Aorta (tissue), 5 donors: Measurements from ENCODE around the gene WDR64. TPM values are rescaled to one million over a fixed set of nuclear protein-coding genes. Genes with fewer than 3 reads are reported as not detected.
"Not testable (repeated sequence)": the region's sequence is repeated elsewhere in the genome, so short reads cannot be mapped to it uniquely, and the experiment has no call there.

Experiments
- ATAC-seq: fragments of 200-7000 bp; cut with Tn5 transposase; one replicate; pipeline ENCODE4 v1.9.1; 2022; ENCODE audit warnings: moderate library complexity; ENCODE audit not compliant: low FRiP score
- DNase-seq, 2 donors: peaks; one replicate each; pipeline ENCODE4 v3.0.0-alpha.2; 2020
- H3K27ac ChIP-seq, 2 donors: one replicate each; pipeline ENCODE4 v1.5.1; 2013; ENCODE audit warnings: low read length in 2 of 2, mild to moderate bottlenecking in 2 of 2, moderate library complexity in 2 of 2, control low read depth in 1 of 2, inconsistent platforms in 1 of 2, low read depth in 1 of 2
- H3K27me3 ChIP-seq, 2 donors: one replicate each; pipeline ENCODE4 v1.6.1; 2013; ENCODE audit warnings: control low read depth in 1 of 2, low read length in 1 of 2, mild to moderate bottlenecking in 1 of 2, moderate library complexity in 1 of 2; ENCODE audit not compliant: insufficient read depth in 2 of 2, control insufficient read depth in 1 of 2
- H3K36me3 ChIP-seq, 2 donors: one replicate each; pipeline ENCODE4 v1.6.1; 2013; ENCODE audit warnings: control low read depth in 1 of 2, low read length in 1 of 2, mild to moderate bottlenecking in 1 of 2; ENCODE audit not compliant: insufficient read depth in 2 of 2, control insufficient read depth in 1 of 2
- H3K4me1 ChIP-seq, 2 donors: one replicate each; pipeline ENCODE4 v1.6.1; 2013; ENCODE audit warnings: low read length in 2 of 2, control low read depth in 1 of 2, mild to moderate bottlenecking in 1 of 2, moderate library complexity in 1 of 2; ENCODE audit not compliant: insufficient read depth in 2 of 2, control insufficient read depth in 1 of 2
- H3K4me3 ChIP-seq, 2 donors: one replicate each; pipeline ENCODE4 v1.5.1; 2013; ENCODE audit warnings: low read length in 2 of 2, control low read depth in 1 of 2, mild to moderate bottlenecking in 1 of 2
- H3K9me3 ChIP-seq: one replicate; pipeline ENCODE4 v1.6.1; 2013; ENCODE audit warnings: mild to moderate bottlenecking, low read length; ENCODE audit not compliant: control insufficient read depth
- WGBS, 2 donors: extraction: QIAGEN DNeasy Blood & Tissue Kit; methylation state at CpG; one replicate each; pipeline ENCODE4 v1.1.7; 2013; 5-methylcytosine and 5-hydroxymethylcytosine counted together
- intact Hi-C, 2 donors: fragments of 100-400 bp; cut with DNase I; formaldehyde crosslinking; loops; one replicate each; pipeline versions ENCODE4 v1.14.2 to v1.15.0; 2022
- polyA plus RNA-seq, 2 donors: library from polyadenylated mRNA; stranded (reverse); fragments of 200-250 nt; gene quantifications; one replicate each; pipeline ENCODE4 v1.2.3, GENCODE V29; 2013
- total RNA-seq, 2 donors: library from RNA; stranded (reverse); fragmentation: NEBNext Ultra II Directional; extraction: Animal tissue kit (Norgen Biotek cat#: 25700); gene quantifications; one replicate each; pipeline ENCODE4 v1.2.1, GENCODE V29; 2021
- donor health status: healthy with polysubstance abuse.
- donor health status: Bipolar disorder and iron deficiency.
- donor health status: DM: no; HTN: no; CAD: no.
- donor health status: DM: no; HTN: no; CAD: no.
- donor health status: DM: yes; HTN: yes; CAD: no.

Gene WDR64
- total and polyA plus RNA-seq, 4 donors: not detected

- H3K27me3 ChIP-seq, intact Hi-C loops, H3K4me3 ChIP-seq, DNase-seq, ATAC-seq, H3K27ac ChIP-seq, H3K9me3 ChIP-seq, H3K4me1 ChIP-seq, H3K36me3 ChIP-seq: not testable (repeated sequence)
- WGBS, 2 donors: 89 to 93% methylated on average over 2 of the region's 2 CpGs
Observed at GRCh38 chr1:241659016-241659415, 6.9 kb downstream of the WDR64 start.

GRCh38 chr1:241660424-241660972 lies 8.4 kb downstream of the WDR64 start:
- Histone ChIP-seq H3K4me1 (no peaks in the 10 kb centered on the region), H3K36me3 (no peaks in the 10 kb centered on the region), H3K9me3 (no peaks in the 10 kb centered on the region), H3K27ac (no peak overlapping the region), H3K27me3 (no peaks in the 10 kb centered on the region), H3K4me3 (no peak overlapping the region)
- intact Hi-C loops: no loop called here
- DNase-seq: no peak
- no peak for ATAC-seq
- 91 to 94% methylated on average over 5 of the region's 5 CpGs for WGBS, 2 donors

GRCh38 chr1:241666419-241666818 lies 14.3 kb downstream of the WDR64 start:
- Histone ChIP-seq H3K4me1 (no peaks in the 10 kb centered on the region), H3K4me3 (no peak overlapping the region), H3K27me3 (no peaks in the 10 kb centered on the region), H3K27ac (no peak overlapping the region), H3K36me3 (no peaks in the 10 kb centered on the region), H3K9me3 (no peaks in the 10 kb centered on the region)
- DNase-seq (no peak), ATAC-seq (no peak)
- intact Hi-C loops: no loop called here
- 95 to 96% methylated on average over 3 of the region's 3 CpGs for WGBS, 2 donors

GRCh38 chr1:241672301-241672700 lies 20.2 kb downstream of the WDR64 start:
- Histone ChIP-seq H3K4me3 (no peak overlapping the region), H3K36me3 (no peaks in the 10 kb centered on the region), H3K4me1 (no peaks in the 10 kb centered on the region), H3K9me3 (no peaks in the 10 kb centered on the region), H3K27ac (no peak overlapping the region), H3K27me3 (no peaks in the 10 kb centered on the region)
- no peak for ATAC-seq
- intact Hi-C loops: no loop called here
- no peak for DNase-seq
- 89 to 95% methylated on average over 1 of the region's 1 CpG for WGBS, 2 donors

DNA sequence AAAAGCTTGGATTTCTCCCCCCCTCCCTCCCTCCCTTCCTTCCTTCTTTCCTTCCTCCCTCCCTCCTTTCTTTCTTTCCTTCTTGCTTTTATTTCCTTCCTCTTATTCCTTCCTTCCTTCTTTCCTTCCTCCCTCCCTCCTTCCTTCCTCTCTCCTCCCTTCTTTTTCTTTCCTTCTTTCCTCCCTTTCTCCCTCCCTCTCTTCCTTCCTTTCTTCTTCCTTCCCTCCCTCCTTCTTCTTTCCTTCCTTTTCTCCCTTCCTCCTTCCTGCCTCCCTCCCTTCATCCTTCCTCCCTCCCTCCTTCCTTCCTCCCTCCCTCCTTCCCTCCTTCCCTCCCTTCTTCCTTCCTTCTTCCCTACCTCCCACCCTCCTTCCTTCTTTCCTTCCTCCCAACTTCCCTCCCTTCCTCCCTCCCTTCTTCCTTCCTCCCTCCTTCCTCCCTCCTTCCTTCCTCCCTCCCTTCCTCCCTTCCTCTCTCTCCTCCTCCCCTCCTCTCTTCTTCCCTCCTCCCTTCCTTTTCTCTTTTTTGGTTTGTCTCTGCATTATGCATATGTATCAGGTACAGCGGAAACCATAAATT lies 22.8 kb downstream of the WDR64 start:
- no peaks in the 10 kb centered on the region for H3K9me3 ChIP-seq
- no peaks in the 10 kb centered on the region for H3K36me3 ChIP-seq
- intact Hi-C loops: no loop called here
- ATAC-seq (no peak), DNase-seq (no peak)
- no peak overlapping the region for H3K27ac ChIP-seq
- no peaks in the 10 kb centered on the region for H3K27me3 ChIP-seq
- no peaks in the 10 kb centered on the region for H3K4me1 ChIP-seq
- no peak overlapping the region for H3K4me3 ChIP-seq
- 88 to 96% methylated on average over 1 of the region's 1 CpG for WGBS, 2 donors

DNA sequence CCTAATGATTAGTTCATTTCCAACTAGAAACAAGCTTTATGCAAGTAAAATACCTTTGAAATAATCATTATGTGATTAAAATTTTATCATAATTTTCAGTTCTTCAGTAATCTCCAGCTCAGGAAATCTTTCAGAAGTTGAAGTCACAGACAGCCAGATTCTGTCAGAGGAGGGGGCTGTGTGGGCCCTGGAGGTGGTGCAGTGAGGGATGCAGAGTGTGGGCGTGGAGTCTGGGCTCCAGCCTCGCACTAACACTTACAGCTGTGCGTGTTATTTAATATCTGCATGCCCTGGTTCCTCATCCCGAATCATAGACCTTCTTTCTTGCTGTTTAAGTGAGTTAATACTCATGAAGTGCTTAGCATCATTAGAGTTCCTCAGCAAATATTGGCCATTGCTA lies 23.9 kb downstream of the WDR64 start:
- no peaks in the 10 kb centered on the region for H3K9me3 ChIP-seq
- no peaks in the 10 kb centered on the region for H3K27me3 ChIP-seq
- H3K4me3 ChIP-seq: no peak overlapping the region
- H3K4me1 ChIP-seq: no peaks in the 10 kb centered on the region
- no peak for ATAC-seq
- 58 to 72% methylated on average over 4 of the region's 4 CpGs for WGBS, 2 donors
- intact Hi-C loops: no loop called here
- no peaks in the 10 kb centered on the region for H3K36me3 ChIP-seq
- no peak for DNase-seq
- H3K27ac ChIP-seq: no peak overlapping the region

- intact Hi-C loops: no loop called here
- ATAC-seq (no peak), DNase-seq (no peak)
- H3K27ac ChIP-seq: no peak overlapping the region
- 76% methylated on average over 5 of the region's 5 CpGs for WGBS, 2 donors
- no peaks in the 10 kb centered on the region for H3K4me1 ChIP-seq
- no peak overlapping the region for H3K4me3 ChIP-seq
- H3K36me3 ChIP-seq: no peaks in the 10 kb centered on the region
- no peaks in the 10 kb centered on the region for H3K27me3 ChIP-seq
- no peaks in the 10 kb centered on the region for H3K9me3 ChIP-seq
Observed at GRCh38 chr1:241677201-241677600, 25.1 kb downstream of the WDR64 start.

DNA sequence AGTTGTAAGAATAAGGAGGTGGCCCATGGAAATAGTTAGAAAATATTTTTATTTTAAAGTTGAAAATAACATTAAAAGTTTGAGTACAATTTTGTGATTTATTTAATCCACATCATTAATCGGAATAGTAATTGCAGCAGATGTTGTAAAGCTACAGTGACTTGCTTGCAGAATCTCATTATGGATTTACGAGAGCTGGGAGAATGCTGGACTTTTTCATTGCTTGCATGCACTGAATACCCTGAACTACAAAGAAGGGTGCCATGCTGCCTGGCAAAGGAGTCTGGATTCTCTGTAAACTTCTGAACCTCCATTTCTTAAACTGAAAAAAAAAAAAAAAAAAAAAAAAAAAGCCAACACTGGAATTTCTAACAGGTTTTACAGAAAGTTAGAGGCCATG lies 26.5 kb downstream of the WDR64 start:
- Histone ChIP-seq H3K36me3 (no peaks in the 10 kb centered on the region), H3K27ac (no peak overlapping the region), H3K9me3 (no peaks in the 10 kb centered on the region), H3K4me1 (no peaks in the 10 kb centered on the region), H3K4me3 (no peak overlapping the region), H3K27me3 (no peaks in the 10 kb centered on the region)
- intact Hi-C loops: no loop called here
- ATAC-seq (no peak), DNase-seq (no peak)
- WGBS, 2 donors: 70 to 71% methylated on average over 2 of the region's 2 CpGs

GRCh38 chr1:241679404-241679803 lies 27.3 kb downstream of the WDR64 start:
- intact Hi-C loops: no loop called here
- ATAC-seq (no peak), DNase-seq (no peak)
- no peak overlapping the region for H3K4me3 ChIP-seq
- no peak overlapping the region for H3K27ac ChIP-seq
- 64 to 70% methylated on average over 4 of the region's 4 CpGs for WGBS, 2 donors
- no peaks in the 10 kb centered on the region for H3K27me3 ChIP-seq
- no peaks in the 10 kb centered on the region for H3K4me1 ChIP-seq
- H3K9me3 ChIP-seq: no peaks in the 10 kb centered on the region
- no peaks in the 10 kb centered on the region for H3K36me3 ChIP-seq
